ENCODE measurements around the gene NUDT8. TPM values are rescaled to one million over a fixed set of nuclear protein-coding genes. Genes with fewer than 3 reads are reported as not detected.

Gene NUDT8
- total and polyA plus RNA-seq, 10 of the 15 experiments (the other 5 are each of a cell fraction or from before 2014, with no cell fraction given) = 0.32 to 18.2 (median 9.8) TPM

DNA sequence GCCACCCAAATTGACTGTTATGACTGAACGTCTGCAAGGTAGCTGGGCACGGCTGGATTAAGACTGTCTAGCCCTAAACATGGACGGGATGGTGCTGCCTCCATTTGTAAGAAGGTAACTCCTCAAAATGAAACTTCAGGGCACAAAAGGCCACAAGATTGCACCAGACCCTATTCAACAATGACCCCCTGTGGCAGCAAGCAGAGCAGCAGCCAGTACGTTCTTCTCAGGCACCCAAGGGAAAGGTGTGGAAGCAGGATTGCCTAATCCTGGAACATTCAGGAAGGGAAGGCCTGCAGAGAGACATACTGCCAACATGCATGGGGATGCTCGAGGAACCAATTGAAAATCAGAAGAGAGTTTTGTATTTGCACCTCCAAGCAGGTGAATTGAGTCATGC is 14.3 kb upstream of the NUDT8 start (continued):
- TF ChIP-seq RUNX3 (IDR thresholded peaks at IDR 0.05; ENCODE audit: low read length) = 0 out of 2 replicates have a peak, but pooled peaks have one; percentile 4
- TF ChIP-seq CTCF (IDR thresholded peaks at IDR 0.05 in 2 of 3, conservative IDR thresholded peaks at IDR 0.05 in 1 of 3; ENCODE audit: control insufficient read depth in 2 of 3, extremely low read depth in 1 of 3, insufficient read depth in 1 of 3, low read depth in 3 of 3, low read length in 3 of 3) = peak; percentile 31 to 56 (median 34); a peak in 3 of 6 replicates
- peak; percentile 44 for TF ChIP-seq RAD21 (IDR thresholded peaks at IDR 0.05; ENCODE audit: insufficient read depth, low read depth, low read length)
- TF ChIP-seq NR2C1 (IDR thresholded peaks at IDR 0.05) = no peak
- no peak for TF ChIP-seq HDGF (IDR thresholded peaks at IDR 0.05)

DNA sequence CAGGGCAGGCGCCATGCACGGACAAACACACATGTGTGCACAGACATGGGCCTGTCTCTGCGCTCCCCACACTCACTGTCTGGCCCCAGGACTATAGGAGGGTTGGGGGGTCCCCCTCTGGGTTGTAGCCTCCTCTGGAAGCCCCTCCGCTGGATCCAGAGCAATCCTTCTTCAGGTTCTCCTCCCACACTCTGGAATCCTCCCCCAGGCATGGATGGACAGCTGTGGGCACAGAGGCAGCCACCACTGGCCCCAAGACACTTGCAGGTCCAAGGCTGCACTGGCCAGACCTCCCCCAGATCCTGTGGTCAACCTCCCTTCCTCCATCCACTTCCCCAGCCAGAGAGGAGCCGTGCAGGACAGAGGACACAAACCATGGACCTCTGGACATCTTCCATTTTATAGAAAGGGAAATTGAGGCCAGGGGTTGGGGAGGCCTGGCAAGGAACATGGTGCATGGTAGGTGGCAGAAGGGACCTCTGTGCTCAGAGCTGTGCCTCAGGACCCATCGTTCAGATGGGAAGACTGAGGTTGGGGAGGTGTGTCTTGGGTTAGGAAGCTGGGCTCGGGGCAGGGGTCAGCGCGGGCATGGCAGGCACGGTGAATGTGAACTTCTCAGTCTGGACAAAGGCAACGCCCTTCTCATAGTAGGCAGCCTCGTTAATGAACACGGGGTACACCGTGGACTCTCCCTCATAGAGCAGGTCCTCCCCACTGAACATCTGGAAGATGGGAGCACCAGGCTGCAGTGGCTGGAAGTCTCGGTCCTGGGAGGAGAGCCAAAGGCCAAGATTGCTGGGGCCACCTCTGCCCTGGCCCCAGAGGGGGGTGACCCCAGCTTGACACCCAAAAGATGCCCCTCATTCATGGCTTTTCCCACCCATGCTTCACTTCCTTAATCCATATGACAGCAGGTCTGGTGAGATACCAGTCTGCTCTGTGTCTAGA is 12.7 kb upstream of the NUDT8 start:
- Histone ChIP-seq H3K36me3 (ENCODE audit: control insufficient read depth in 2 of 2, insufficient read depth in 2 of 2, low read length in 1 of 2) (no peaks in the 10 kb centered on the region), H3K79me2 (ENCODE audit: control insufficient read depth, insufficient read depth, low read length) (no peaks in the 10 kb centered on the region), H2AFZ (ENCODE audit: control insufficient read depth, low read depth, low read length) (no peak overlapping the region), H3K4me1 (ENCODE audit: control insufficient read depth, insufficient read depth, low read length) (peaks cover 29% of the 10 kb centered on the region), H4K20me1 (ENCODE audit: control insufficient read depth, insufficient read depth) (no peaks in the 10 kb centered on the region), H3K4me2 (ENCODE audit: control insufficient read depth, insufficient read depth) (no peak overlapping the region), H3K27ac (ENCODE audit: control insufficient read depth, insufficient read depth) (no peak overlapping the region), H3K9me3 (replicated peaks; ENCODE audit: control insufficient read depth, insufficient read depth, low read length) (peaks cover 3% of the 10 kb centered on the region; the same call in 2 of the 3 replicates), H3K4me3 (no peak overlapping the region), H3K27me3 (replicated peaks in 1 of 2; ENCODE audit: control insufficient read depth in 2 of 2, insufficient read depth in 2 of 2, low read length in 1 of 2) (no peaks in the 10 kb centered on the region; a peak in 1 of 4 replicates), H3K9ac (ENCODE audit: control insufficient read depth, insufficient read depth, low read length) (no peak overlapping the region)
- ChIA-PET SMC1A (ENCODE audit: uncharacterized antibody, unreplicated experiment) (interaction anchor here (0.9 to 1.0 kb wide), 2 partner anchors 14 to 15 kb away, joined by 3 to 4 read pairs; no protein-coding TSS in a partner anchor), POLR2A (interaction anchor here (0.5 kb wide), 1 partner anchor 12 kb away, joined by 6 read pairs; no protein-coding TSS in a partner anchor), RAD21 (ENCODE audit: unreplicated experiment) (interaction anchor here (1.0 kb wide), 1 partner anchor 17 kb away, joined by 3 read pairs; no protein-coding TSS in a partner anchor), CTCF (interaction anchor here (0.7 to 8.4 kb wide), 4 partner anchors 10 to 631 kb away, joined by 3 to 132 read pairs (median 3); no protein-coding TSS in a partner anchor)
- WGBS (ENCODE audit: insufficient coverage, insufficient replicate concordance, low lambda C conversion rate, missing lambda C conversion rate) = 85% methylated on average over 15 of the region's 15 CpGs
- ATAC-seq = no peak
- in situ Hi-C loops (cut with MboI) = no loop called here
- intact Hi-C loops (cut with micrococcal nuclease; ENCODE audit: unreplicated experiment) = no loop called here
- no TSS peak for BruUV-seq (replicated peaks)
- no peak for FAIRE-seq
- DNase-seq (ENCODE audit: low read depth, low spot score) = no peak
- TF ChIP-seq POU2F2 (IDR thresholded peaks at IDR 0.05; ENCODE audit: borderline replicate concordance, low read depth, low read length) (no peak), NFIC (IDR thresholded peaks at IDR 0.05; ENCODE audit: low read depth, low read length) (no peak), NR2F1 (conservative IDR thresholded peaks at IDR 0.05) (no peak), E2F4 (IDR thresholded peaks at IDR 0.05; ENCODE audit: low read depth, low read length) (no peak), PAX8 (IDR thresholded peaks at IDR 0.05) (no peak), ZNF217 (IDR thresholded peaks at IDR 0.05) (no peak), ZNF274 (IDR thresholded peaks at IDR 0.05; ENCODE audit: insufficient read depth, insufficient read length) (no peak), EED (IDR thresholded peaks at IDR 0.05; ENCODE audit: low read depth) (no peak), SMC3 (IDR thresholded peaks at IDR 0.05; ENCODE audit: borderline replicate concordance, low read length) (no peak), POLR2AphosphoS2 (IDR thresholded peaks at IDR 0.05; ENCODE audit: low read depth, low read length) (no peak), RAD51 (IDR thresholded peaks at IDR 0.05) (no peak), STAT3 (IDR thresholded peaks at IDR 0.05; ENCODE audit: low read depth, low read length) (no peak), SUZ12 (IDR thresholded peaks at IDR 0.05; ENCODE audit: unreplicated experiment) (no peak), HDGF (IDR thresholded peaks at IDR 0.05) (no peak), NFXL1 (IDR thresholded peaks at IDR 0.05; ENCODE audit: borderline replicate concordance) (no peak), SRF (IDR thresholded peaks at IDR 0.05; ENCODE audit: low read depth in 2 of 2, low read length in 2 of 2) (no peak)
